Sigmoid colon (tissue), 7 donors: ENCODE measurements around the gene GMEB2. TPM values are rescaled to one million over a fixed set of nuclear protein-coding genes. Genes with fewer than 3 reads are reported as not detected.
A peak's percentile ranks its signal among the peaks of the same experiment; 100 is the strongest.
"Not testable (repeated sequence)": the region's sequence is repeated elsewhere in the genome, so short reads cannot be mapped to it uniquely, and the experiment has no call there.

Source experiments
- DNase-seq: peaks from one replicate; pipeline ENCODE4 v3.0.0-alpha.2; 2019
- H3K27ac ChIP-seq, 4 donors: fragments of 200-600 bp; sonication (generic); one replicate each; pipeline ENCODE4 v1.5.1; 2016 to 2019; ENCODE audit warnings: mild to moderate bottlenecking in 1 of 4
- H3K27me3 ChIP-seq, 3 donors: fragments of 200-600 bp; sonication (generic); one replicate each; pipeline ENCODE4 v1.5.1; 2019; ENCODE audit warnings: mild to moderate bottlenecking in 1 of 3
- H3K36me3 ChIP-seq, 4 donors: fragments of 200-600 bp; sonication (generic); one replicate each; pipeline ENCODE4 v1.5.1; 2016 to 2019
- H3K4me1 ChIP-seq, 4 donors: fragments of 200-600 bp; sonication (generic); one replicate each; pipeline ENCODE4 v1.5.1; 2017 to 2019
- H3K4me3 ChIP-seq, 4 donors: fragments of 200-600 bp; sonication (generic); one replicate each; pipeline ENCODE4 v1.5.1; 2017 to 2019; ENCODE audit warnings: mild to moderate bottlenecking in 2 of 4, moderate library complexity in 1 of 4
- H3K9me3 ChIP-seq, 4 donors: fragments of 200-600 bp in 3 of 4; sonication (generic) in 3 of 4; one replicate each; pipeline versions ENCODE4 v1.5.1 to v1.6.1; 2013 to 2019
- CTCF ChIP-seq, 4 experiments: fragments of 450-650 bp in 3 of 4; fragments of 200-600 bp in 1 of 4; IDR thresholded peaks; one replicate each; pipeline ENCODE4 v1.5.1; 2016 to 2019; ENCODE audit warnings: antibody characterized with exemption in 4 of 4, mild to moderate bottlenecking in 3 of 4, moderate library complexity in 2 of 4
- EP300 ChIP-seq, 4 donors: sonication (generic); formaldehyde crosslinking; IDR thresholded peaks; one replicate each; pipeline ENCODE4 v1.6.1; 2017; ENCODE audit warnings: antibody characterized with exemption in 4 of 4
- POLR2A ChIP-seq, 2 donors: fragments of 450-650 bp; IDR thresholded peaks; one replicate each; pipeline ENCODE4 v1.6.1; 2016; ENCODE audit warnings: antibody characterized with exemption in 2 of 2, mild to moderate bottlenecking in 2 of 2, moderate library complexity in 2 of 2
- POLR2AphosphoS5 ChIP-seq, 4 donors: sonication (generic); formaldehyde crosslinking; IDR thresholded peaks; one replicate each; pipeline ENCODE4 v1.6.1; 2017; ENCODE audit warnings: antibody characterized with exemption in 4 of 4
- WGBS, 2 donors: extraction: QIAGEN DNeasy Blood & Tissue Kit; methylation state at CpG; one replicate each; pipeline ENCODE4 v1.1.7; 2013; 5-methylcytosine and 5-hydroxymethylcytosine counted together
- intact Hi-C: fragments of 100-400 bp; cut with DNase I; formaldehyde crosslinking; loops from one replicate; pipeline ENCODE4 v1.15.1; 2023
- polyA plus RNA-seq, 3 donors: library from polyadenylated mRNA; stranded (reverse); fragments of 200-250 nt; gene quantifications; one replicate each; pipeline ENCODE4 v1.2.3, GENCODE V29; 2013
- total RNA-seq, 4 donors: library from RNA; depleted of rRNA; stranded (reverse); fragments of >200 nt; gene quantifications; one replicate each; pipeline ENCODE4 v1.1.0, GENCODE V29; 2016
- donor health status: healthy with polysubstance abuse.
- donor health status: Bipolar disorder and iron deficiency.
- donor health status: healthy.

GMEB2 gene
- total and polyA plus RNA-seq, 7 donors = 6.0 to 15.1 (median 7.9) TPM

GRCh38 chr20:63653974-63654668, 27.2 kb upstream of the GMEB2 start:
- Histone ChIP-seq H3K27ac (peak overlapping the region; percentile 62 to 78 (median 74)), H3K27me3 (peaks cover 0 to 14% (median 0%) of the 10 kb centered on the region in 3 donors), H3K36me3 (no peaks in the 10 kb centered on the region), H3K9me3 (no peaks in the 10 kb centered on the region), H3K4me1 (peaks cover 0 to 49% (median 41%) of the 10 kb centered on the region in 4 donors), H3K4me3 (peak overlapping the region; percentile 31 to 74 (median 66))
- no peak for TF ChIP-seq POLR2A (IDR thresholded peaks at IDR 0.05)
- TF ChIP-seq EP300 (IDR thresholded peaks at IDR 0.05) = no peak
- no peak for TF ChIP-seq CTCF (IDR thresholded peaks at IDR 0.05)
- TF ChIP-seq POLR2AphosphoS5 (IDR thresholded peaks at IDR 0.05) = no peak
- no peak for DNase-seq
- intact Hi-C loops = loop anchor here (2.0 to 10.0 kb wide), 3 partner anchors 27 to 321 kb away; partner anchors contain the start of genes GMEB2, HELZ2 and SAMD10
- WGBS, 2 donors = 49 to 52% methylated on average over 15 of the region's 15 CpGs

GRCh38 chr20:63653041-63653973, 26.4 kb upstream of the GMEB2 start, which contains the start of gene STMN3:
TSS of gene STMN3 (minus strand) at chr20:63653424. CDS start at chr20:63653345, 79 bp downstream.
- DNase-seq = peak; percentile 96
- H3K27ac ChIP-seq = peak within 1 kb of the TSS; percentile 62 to 78 (median 74)
- WGBS, 2 donors = 1% methylated on average over 72 to 73 of the region's 73 CpGs
- intact Hi-C loops = loop anchor here (5.0 to 10.0 kb wide), 2 partner anchors 81 to 321 kb away; partner anchors contain the start of genes HELZ2 and SAMD10
- H3K27me3 ChIP-seq = peaks cover 0 to 14% (median 0%) of the 10 kb centered on the region in 3 donors
- H3K4me3 ChIP-seq = peak within 1 kb of the TSS; percentile 32 to 74 (median 66)
- H3K9me3 ChIP-seq = no peaks in the 10 kb centered on the region
- peaks cover 0 to 44% (median 38%) of the 10 kb centered on the region in 4 donors for H3K4me1 ChIP-seq
- TF ChIP-seq EP300 (IDR thresholded peaks at IDR 0.05) = no peak
- TF ChIP-seq POLR2AphosphoS5 (IDR thresholded peaks at IDR 0.05) = peak; percentile 33 to 79 (median 70)
- TF ChIP-seq POLR2A (IDR thresholded peaks at IDR 0.05) = no peak
- no peak for TF ChIP-seq CTCF (IDR thresholded peaks at IDR 0.05)
- H3K36me3 ChIP-seq = no peaks in the 10 kb centered on the region

GRCh38 chr20:63652192-63652980, 25.5 kb upstream of the GMEB2 start:
- Histone ChIP-seq H3K36me3 (no peaks in the 10 kb centered on the region), H3K27ac (peak overlapping the region; percentile 18 to 77 (median 55)), H3K4me3 (peak overlapping the region; percentile 32 to 74 (median 66)), H3K9me3 (no peaks in the 10 kb centered on the region), H3K4me1 (peaks cover 0 to 38% (median 31%) of the 10 kb centered on the region in 4 donors), H3K27me3 (peaks cover 0 to 14% (median 0%) of the 10 kb centered on the region in 3 donors)
- no peak for DNase-seq
- 1 to 2% methylated on average over 91 of the region's 91 CpGs for WGBS, 2 donors
- TF ChIP-seq POLR2AphosphoS5 (IDR thresholded peaks at IDR 0.05) (no peak), CTCF (IDR thresholded peaks at IDR 0.05) (no peak), EP300 (IDR thresholded peaks at IDR 0.05) (no peak), POLR2A (IDR thresholded peaks at IDR 0.05) (no peak)
- intact Hi-C loops = loop anchor here (5.0 to 10.0 kb wide), 2 partner anchors 80 to 322 kb away; partner anchors contain the start of genes HELZ2 and SAMD10

- H3K4me3 ChIP-seq = peak overlapping the region; percentile 32 to 74 (median 66)
- peaks cover 0 to 14% (median 0%) of the 10 kb centered on the region in 3 donors for H3K27me3 ChIP-seq
- no peaks in the 10 kb centered on the region for H3K36me3 ChIP-seq
- intact Hi-C loops = loop anchor here (5.0 to 10.0 kb wide), 2 partner anchors 80 to 323 kb away; partner anchors contain the start of genes HELZ2 and SAMD10
- H3K4me1 ChIP-seq = peaks cover 0 to 33% (median 26%) of the 10 kb centered on the region in 4 donors
- peak overlapping the region in 2 of 4 donors; percentile 18 to 77 for H3K27ac ChIP-seq
- DNase-seq = no peak
- 11 to 25% methylated on average over 11 of the region's 11 CpGs for WGBS, 2 donors
- no peak for TF ChIP-seq CTCF (IDR thresholded peaks at IDR 0.05)
- TF ChIP-seq EP300 (IDR thresholded peaks at IDR 0.05) = no peak
- TF ChIP-seq POLR2AphosphoS5 (IDR thresholded peaks at IDR 0.05) = no peak
- TF ChIP-seq POLR2A (IDR thresholded peaks at IDR 0.05) = no peak
- no peaks in the 10 kb centered on the region for H3K9me3 ChIP-seq
Measured at GRCh38 chr20:63651942-63652191, 25.0 kb upstream of the GMEB2 start.

- WGBS, 2 donors = 84 to 94% methylated on average over 25 of the region's 25 CpGs
Measured at GRCh38 chr20:63650486-63650885, 23.6 kb upstream of the GMEB2 start.

More at GRCh38 chr20:63650486-63650885, 23.6 kb upstream of the GMEB2 start:
- DNase-seq, H3K4me3 ChIP-seq, H3K27ac ChIP-seq, H3K36me3 ChIP-seq, H3K9me3 ChIP-seq: not testable (repeated sequence)
- intact Hi-C loops = loop anchor here (5.0 to 10.0 kb wide), 2 partner anchors 78 to 324 kb away; partner anchors contain the start of genes HELZ2 and SAMD10
- H3K27me3 ChIP-seq = peaks cover 0 to 14% (median 0%) of the 10 kb centered on the region in 3 donors
- peaks cover 0 to 29% (median 23%) of the 10 kb centered on the region in 4 donors for H3K4me1 ChIP-seq
